GM12891 (cell line): Measurements from ENCODE around the gene NPS. TPM values are rescaled to one million over a fixed set of nuclear protein-coding genes. Genes with fewer than 3 reads are reported as not detected.

ENCODE experiments used
- DNase-seq: peaks from one replicate; pipeline ENCODE4 v3.0.0; 2011; ENCODE audit warnings: low spot score; ENCODE audit not compliant: insufficient read length
- FAIRE-seq: peaks from 2 replicates; lab custom pipeline; 2011; peaks lifted over from hg19 to GRCh38; lab: Jason Lieb, UNC
- PAX5 ChIP-seq: IDR thresholded peaks from 2 replicates; pipeline ENCODE4 v1.6.1; 2011; ENCODE audit warnings: low read length, moderate library complexity, mild to moderate bottlenecking; ENCODE audit not compliant: insufficient read depth, severe bottlenecking
- POLR2A ChIP-seq: IDR thresholded peaks from 2 replicates; pipeline ENCODE4 v1.6.1; 2011; ENCODE audit warnings: low read depth, low read length, control low read depth
- POLR2AphosphoS5 ChIP-seq: IDR thresholded peaks from 2 replicates; pipeline ENCODE4 v1.6.1; 2011; ENCODE audit warnings: low read depth, low read length, control low read depth
- POU2F2 ChIP-seq: IDR thresholded peaks from 2 replicates; pipeline ENCODE4 v1.6.1; 2011; ENCODE audit warnings: low read depth, mild to moderate bottlenecking, control low read depth, low read length, moderate library complexity
- SPI1 ChIP-seq: IDR thresholded peaks from 2 replicates; pipeline ENCODE4 v1.6.1; 2011; ENCODE audit warnings: low read depth, low read length, control low read depth
- TAF1 ChIP-seq: IDR thresholded peaks from 2 replicates; pipeline ENCODE4 v1.6.1; 2011; ENCODE audit warnings: low read depth, low read length, control low read depth
- polyA plus RNA-seq: library from polyadenylated mRNA; unstranded; fragments of >200 nt; gene quantifications from one replicate; pipeline ENCODE4 v1.2.1, GENCODE V29; 2012; ENCODE audit warnings: low read depth, missing spikeins, inconsistent platforms; ENCODE audit not compliant: missing spikeins

The NPS gene, protein sequence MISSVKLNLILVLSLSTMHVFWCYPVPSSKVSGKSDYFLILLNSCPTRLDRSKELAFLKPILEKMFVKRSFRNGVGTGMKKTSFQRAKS
- not detected for polyA plus RNA-seq

DNA sequence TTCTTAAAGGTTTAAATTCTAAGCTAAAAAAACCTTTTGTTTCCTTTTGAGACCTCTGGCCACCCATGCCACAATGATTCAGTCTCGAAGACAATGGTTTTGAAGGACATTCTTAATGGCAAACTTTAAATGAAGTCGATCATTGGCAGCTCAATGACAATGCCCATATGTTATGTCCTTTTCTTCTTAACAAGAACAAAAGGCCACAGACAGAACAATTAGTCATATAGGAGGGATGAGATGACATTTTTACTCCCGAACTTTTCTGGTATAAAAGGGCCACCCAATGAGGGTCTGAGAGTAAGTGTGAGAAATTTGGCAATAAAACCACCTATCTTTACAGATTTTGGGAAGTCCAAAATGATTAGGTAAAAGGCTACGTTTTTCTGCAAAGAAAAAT is at the start of gene NPS:
Gene NPS (plus strand): TSS at position 301 of the 400 bp plus-strand sequence. CDS start 60 bp downstream, at position 361.
- FAIRE-seq: no peak
- no peak for TF ChIP-seq TAF1
- no peak for TF ChIP-seq POLR2A
- TF ChIP-seq PAX5: no peak
- no peak for TF ChIP-seq SPI1
- no peak for TF ChIP-seq POU2F2
- TF ChIP-seq POLR2AphosphoS5: no peak
- DNase-seq: no peak

DNA sequence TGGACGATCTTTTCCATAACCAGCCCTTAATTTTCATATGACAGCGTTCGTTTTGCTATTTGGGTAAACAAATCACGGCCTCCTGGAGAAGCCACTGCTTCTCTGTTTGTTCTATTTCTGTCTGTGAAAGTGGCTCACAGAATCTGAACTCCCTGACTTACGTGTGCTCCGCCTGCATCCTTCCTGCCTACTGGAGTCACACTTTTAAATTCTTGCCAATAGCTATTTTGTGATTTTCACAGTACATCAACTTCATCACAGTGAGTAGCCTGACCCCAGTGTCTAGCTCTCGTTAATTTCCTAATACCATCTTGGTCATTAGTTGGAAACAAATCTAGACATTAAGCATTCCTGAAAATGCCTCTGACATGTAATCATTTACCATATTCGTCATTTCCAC is 49.0 kb upstream of the NPS start:
- DNase-seq (no peak), FAIRE-seq (no peak)
- no peak for TF ChIP-seq TAF1
- TF ChIP-seq POLR2A: no peak
- TF ChIP-seq SPI1: no peak
- no peak for TF ChIP-seq POU2F2
- no peak for TF ChIP-seq POLR2AphosphoS5
- no peak for TF ChIP-seq PAX5

DNA sequence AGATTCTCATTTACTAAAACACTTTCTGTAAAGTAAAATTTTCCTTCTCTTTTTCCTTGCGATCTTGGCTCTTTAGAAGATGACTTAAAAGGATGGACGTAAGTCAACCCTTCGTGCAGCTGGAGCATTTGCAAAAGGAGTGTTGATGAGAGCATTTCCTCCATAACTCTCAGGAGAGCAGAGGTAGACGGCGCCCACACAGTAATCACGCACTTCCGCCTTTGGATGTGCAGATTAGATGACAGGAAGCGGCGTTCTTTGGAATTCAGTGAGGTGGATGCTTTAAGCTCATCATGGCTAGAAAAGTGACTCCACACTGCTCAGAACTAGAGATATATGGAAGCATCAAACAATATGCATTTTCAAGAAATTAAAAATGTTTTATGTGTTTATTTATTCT is 43.0 kb upstream of the NPS start:
- no peak for FAIRE-seq
- DNase-seq: no peak
- TF ChIP-seq PAX5 (no peak), POLR2A (no peak), POU2F2 (no peak), TAF1 (no peak), POLR2AphosphoS5 (no peak), SPI1 (no peak)

DNA sequence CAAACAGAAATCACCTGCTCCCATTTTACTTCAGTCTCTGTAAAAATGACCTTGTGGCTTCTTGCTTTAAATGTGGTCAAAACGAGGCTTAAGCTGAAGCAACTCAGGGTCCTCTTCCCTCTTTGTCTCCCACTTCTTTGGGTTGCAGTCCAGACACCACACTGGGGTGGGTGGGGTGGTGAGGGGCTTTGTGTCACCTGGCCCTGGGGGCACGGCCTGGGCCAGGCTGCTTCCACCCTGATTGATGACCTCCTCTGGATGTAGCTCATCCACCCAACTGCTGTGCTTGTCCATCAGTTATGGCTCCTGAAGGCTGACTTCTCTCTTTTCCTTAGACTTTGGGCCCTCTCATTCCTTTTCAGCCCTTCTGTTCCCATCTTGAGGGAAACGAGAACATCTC is 26.8 kb upstream of the NPS start:
- DNase-seq: no peak
- TF ChIP-seq TAF1 (no peak), POU2F2 (no peak), PAX5 (no peak), POLR2A (no peak), SPI1 (no peak), POLR2AphosphoS5 (no peak)
- FAIRE-seq: no peak

DNA sequence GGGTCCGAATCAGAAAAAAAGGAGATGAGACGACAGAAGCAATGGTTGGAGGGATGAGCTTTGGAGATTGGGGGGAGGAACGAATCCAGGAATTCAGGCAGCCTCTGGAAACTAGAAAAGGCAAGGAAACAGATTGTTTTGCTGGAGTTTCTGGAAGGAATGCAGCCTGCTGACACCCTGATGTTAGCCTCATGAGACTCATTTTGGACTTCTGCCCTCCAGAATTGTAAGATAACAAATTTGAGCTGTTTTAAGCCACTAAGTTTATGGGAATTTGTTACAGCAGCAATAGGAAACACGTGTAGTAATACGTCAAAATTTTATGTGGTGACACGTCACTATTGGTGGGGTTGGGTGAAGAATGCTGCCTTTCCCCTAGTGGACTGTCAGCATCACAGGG is 25.6 kb upstream of the NPS start:
- no peak for DNase-seq
- TF ChIP-seq SPI1 (no peak), POLR2AphosphoS5 (no peak), POU2F2 (no peak), TAF1 (no peak), POLR2A (no peak), PAX5 (no peak)
- FAIRE-seq: no peak

DNA sequence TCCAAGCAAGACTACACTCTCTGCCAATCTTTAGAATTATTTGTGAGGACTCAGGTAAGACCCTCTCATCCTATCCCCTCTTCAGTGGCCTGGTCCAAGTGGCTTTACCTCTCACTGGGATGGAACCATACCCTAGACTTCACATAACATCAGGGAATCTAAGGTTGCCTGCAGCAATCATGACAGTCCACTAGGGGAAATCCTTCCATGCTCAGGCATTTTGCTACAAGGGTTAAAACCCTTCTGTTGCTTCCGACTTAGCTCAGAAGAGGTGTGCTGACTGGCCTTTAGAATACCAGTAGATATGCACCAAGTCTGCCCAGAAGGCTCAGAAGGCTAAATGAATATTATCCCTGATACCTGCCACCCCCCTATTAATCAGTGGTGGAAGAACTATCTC is 24.9 kb upstream of the NPS start:
- TF ChIP-seq TAF1 (no peak), POLR2A (no peak), POLR2AphosphoS5 (no peak), PAX5 (no peak), SPI1 (no peak), POU2F2 (no peak)
- DNase-seq: no peak
- no peak for FAIRE-seq

DNA sequence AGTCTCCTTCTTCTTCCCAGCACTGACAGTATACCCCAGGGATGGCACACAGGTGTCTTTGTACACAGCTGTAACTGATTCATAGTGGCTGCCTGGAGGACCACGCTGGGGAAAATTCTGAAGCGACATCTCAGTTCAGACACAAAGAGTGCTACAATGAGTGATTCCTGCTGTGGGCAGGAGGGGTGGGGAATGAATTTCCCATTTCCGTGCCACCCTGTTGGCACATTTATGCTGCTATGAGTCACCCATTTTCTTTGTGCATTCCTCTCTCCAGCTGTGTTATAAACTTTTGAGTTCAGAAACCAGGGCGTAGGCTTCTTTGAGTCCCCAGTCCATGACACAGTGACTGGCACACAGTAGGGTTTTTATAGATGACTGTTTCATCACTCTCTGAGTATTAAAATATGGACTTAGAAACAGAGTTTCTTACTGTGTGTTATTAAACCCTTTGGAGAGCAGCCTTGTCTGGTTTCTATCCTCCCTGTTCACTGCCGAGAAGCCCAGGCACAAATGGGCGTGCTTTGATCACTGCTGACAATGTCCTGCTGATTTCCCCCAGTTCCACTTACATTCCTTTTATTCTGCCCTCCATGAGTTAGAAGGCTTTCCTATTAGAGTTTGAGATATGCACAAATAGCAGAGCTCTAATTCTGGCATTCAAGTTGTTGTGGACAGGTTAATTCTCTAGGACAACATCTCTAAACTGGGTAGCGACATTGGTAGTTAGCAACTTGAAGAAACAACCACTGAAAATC is 24.0 kb upstream of the NPS start:
- FAIRE-seq (no peak), DNase-seq (no peak)

DNA sequence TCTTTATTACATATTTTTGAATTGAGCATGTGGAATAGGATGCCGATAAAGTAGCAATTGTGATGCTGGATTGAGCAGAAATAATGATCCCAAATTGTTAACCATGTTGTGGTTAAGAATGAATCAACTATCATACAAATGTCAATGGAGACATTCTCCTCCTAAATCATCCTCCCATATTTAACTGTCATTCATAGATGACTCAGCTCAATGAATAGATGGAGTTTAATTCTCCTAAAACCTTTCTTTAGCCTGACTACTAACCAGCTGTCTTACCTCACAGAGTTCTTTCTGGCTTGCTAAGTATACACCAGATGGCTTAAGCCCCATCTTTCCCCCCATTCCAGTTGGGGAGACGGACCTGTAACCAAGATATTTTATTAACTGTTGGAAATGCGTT is 23.4 kb upstream of the NPS start:
- TF ChIP-seq POLR2AphosphoS5 (no peak), POLR2A (no peak), SPI1 (no peak), PAX5 (no peak), TAF1 (no peak), POU2F2 (no peak)
- FAIRE-seq: no peak

More for the DNA sequence above, 24.0 kb upstream of the NPS start:
- TF ChIP-seq TAF1 (no peak), POLR2A (no peak), SPI1 (no peak), PAX5 (no peak), POU2F2 (no peak), POLR2AphosphoS5 (no peak)

DNA sequence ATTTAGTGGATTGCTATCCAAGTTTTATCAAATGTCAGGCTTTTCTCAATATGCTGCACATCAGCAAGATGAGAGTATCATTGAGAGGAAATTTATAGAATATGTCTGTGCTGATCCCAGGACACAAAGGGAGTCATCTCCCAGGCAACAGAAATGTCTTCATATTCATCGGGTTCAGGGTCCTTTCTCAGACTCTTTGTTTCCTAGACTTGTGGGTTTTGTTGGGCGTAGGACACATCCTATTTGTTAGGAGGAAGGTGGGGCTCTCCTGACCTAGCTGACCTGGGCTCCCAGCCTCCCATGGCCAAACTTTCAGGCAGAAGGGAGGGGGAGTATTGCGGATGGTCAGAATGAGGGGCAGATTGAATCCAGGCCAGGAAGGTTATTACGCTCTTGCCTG is 22.9 kb upstream of the NPS start:
- no peak for FAIRE-seq
- TF ChIP-seq POU2F2: no peak
- no peak for TF ChIP-seq POLR2A
- no peak for DNase-seq

More for the DNA sequence above, 23.4 kb upstream of the NPS start:
- DNase-seq: no peak

DNA sequence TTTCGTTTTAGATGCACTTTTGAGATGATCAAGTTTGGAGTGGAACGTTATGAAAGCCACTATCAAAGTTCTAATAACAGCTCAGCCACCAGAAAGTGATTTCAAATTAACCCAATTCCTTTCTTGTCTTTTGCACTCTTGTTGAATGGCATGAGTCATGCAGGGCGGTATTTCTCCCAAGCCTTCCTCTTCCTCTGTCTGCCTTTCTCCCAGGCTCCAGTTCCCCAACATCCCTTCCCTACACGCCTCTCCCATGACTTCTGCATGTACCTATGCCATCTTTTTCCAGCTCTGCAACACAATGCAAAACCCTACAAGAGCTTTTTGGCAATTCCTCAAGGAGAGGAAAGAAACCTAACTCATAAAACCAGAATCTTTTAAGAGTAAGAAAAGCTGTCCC is 21.8 kb upstream of the NPS start:
- FAIRE-seq (no peak), DNase-seq (no peak)
- TF ChIP-seq POU2F2 (no peak), TAF1 (no peak), POLR2AphosphoS5 (no peak), PAX5 (no peak), POLR2A (no peak), SPI1 (no peak)
